Epithelial cell of esophagus (primary cell): Measurements from ENCODE around the gene FAM13C.

Experiments used
- DNase-seq: peaks from one replicate; pipeline ENCODE4 v3.0.0; 2010; ENCODE audit warnings: low read depth
- H3K4me3 ChIP-seq: 2 replicates; pipeline ENCODE4 v1.5.1; 2011; ENCODE audit warnings: mild to moderate bottlenecking, low read length, control low read depth
- CTCF ChIP-seq: IDR thresholded peaks from 2 replicates; pipeline ENCODE4 v1.5.1; 2011; ENCODE audit warnings: low read depth, mild to moderate bottlenecking, low read length, control low read depth, inconsistent platforms; ENCODE audit not compliant: insufficient read depth; ENCODE audit errors: missing control alignments

Gene FAM13C

GRCh38 chr10:59266321-59266720 lies 96.0 kb downstream of the FAM13C start:
- no peak overlapping the region for H3K4me3 ChIP-seq
- no peak for TF ChIP-seq CTCF
- DNase-seq = no peak

- no peak for TF ChIP-seq CTCF
- no peak overlapping the region for H3K4me3 ChIP-seq
- DNase-seq = peak; percentile 4
These were observed 97.2 kb downstream of the FAM13C start for GRCh38 chr10:59265141-59265540.

GRCh38 chr10:59258890-59259289 lies 103.5 kb downstream of the FAM13C start:
- no peak overlapping the region for H3K4me3 ChIP-seq
- TF ChIP-seq CTCF = no peak
- no peak for DNase-seq

GRCh38 chr10:59257224-59257623 lies 105.1 kb downstream of the FAM13C start:
- no peak overlapping the region for H3K4me3 ChIP-seq
- DNase-seq = no peak
- TF ChIP-seq CTCF = no peak

GRCh38 chr10:59255463-59255862 lies 106.9 kb downstream of the FAM13C start:
- DNase-seq = no peak
- no peak for TF ChIP-seq CTCF
- no peak overlapping the region for H3K4me3 ChIP-seq

- DNase-seq = no peak
- TF ChIP-seq CTCF = no peak
- H3K4me3 ChIP-seq = no peak overlapping the region
These were observed 109.9 kb downstream of the FAM13C start for GRCh38 chr10:59252491-59252890.

- no peak for TF ChIP-seq CTCF
- no peak for DNase-seq
- no peak overlapping the region for H3K4me3 ChIP-seq
These were observed 116.7 kb downstream of the FAM13C start for GRCh38 chr10:59245686-59246085.
